Glomerular endothelial cell (primary cell): ENCODE data around the gene KLRK1. TPM values are rescaled to one million over a fixed set of nuclear protein-coding genes. Genes with fewer than 3 reads are reported as not detected.
"Not testable (repeated sequence)": the region's sequence is repeated elsewhere in the genome, so short reads cannot be mapped to it uniquely, and the experiment has no call there.

Source experiments
- DNase-seq: peaks from one replicate; pipeline ENCODE4 v3.0.0-alpha.2; 2011; ENCODE audit warnings: low read depth, low spot score; ENCODE audit errors: extremely low read depth
- total RNA-seq: library from RNA; depleted of rRNA; stranded (reverse); fragments of >200 nt; gene quantifications from 2 replicates; pipeline ENCODE4 v1.2.3, GENCODE V29; 2015

The KLRK1 gene
- not detected in 2 replicates for total RNA-seq

DNA sequence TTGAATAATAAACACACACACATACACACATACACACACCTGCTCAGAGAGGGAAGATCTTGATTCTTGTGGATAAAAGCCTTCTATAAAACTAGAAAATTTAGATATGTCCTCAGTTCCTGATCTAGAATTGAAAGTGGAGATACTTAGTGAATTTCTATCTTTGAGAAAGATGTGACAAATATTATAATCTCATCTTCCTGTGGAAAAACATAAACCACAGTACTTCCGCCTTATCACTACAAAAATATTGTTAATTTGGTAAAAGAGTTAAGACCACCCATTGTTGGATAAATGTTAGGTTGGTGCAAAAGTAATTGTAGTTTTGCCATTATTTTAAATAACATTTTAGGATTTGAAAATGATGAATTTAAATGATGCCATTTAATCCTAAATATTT is at the start of gene KLRK1:
Gene KLRK1 (minus strand): TSS at position 138 of the 400 bp plus-strand sequence. CDS start 1,231 bp downstream, outside the sequence.
- DNase-seq, result no peak

DNA sequence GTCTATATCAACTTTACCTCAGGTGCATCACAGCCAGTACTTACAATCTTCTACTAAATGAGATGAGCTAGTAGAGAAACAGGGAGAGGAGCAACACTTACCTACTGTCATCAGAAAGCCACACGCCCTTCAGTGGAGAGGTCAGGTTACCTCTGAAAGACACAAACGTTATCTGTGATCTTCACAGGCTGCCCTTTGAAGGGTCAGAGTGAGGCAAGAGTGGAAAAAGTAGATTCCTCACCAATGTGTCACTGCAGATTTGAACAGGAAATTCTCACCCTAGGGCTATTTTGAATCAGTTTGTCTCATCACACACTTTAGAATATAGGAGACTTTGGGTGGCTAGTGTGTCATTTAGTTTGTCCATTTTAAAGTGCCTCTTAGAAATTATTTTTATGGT is 47.8 kb upstream of the KLRK1 start:
- DNase-seq, result not testable (repeated sequence)

DNA sequence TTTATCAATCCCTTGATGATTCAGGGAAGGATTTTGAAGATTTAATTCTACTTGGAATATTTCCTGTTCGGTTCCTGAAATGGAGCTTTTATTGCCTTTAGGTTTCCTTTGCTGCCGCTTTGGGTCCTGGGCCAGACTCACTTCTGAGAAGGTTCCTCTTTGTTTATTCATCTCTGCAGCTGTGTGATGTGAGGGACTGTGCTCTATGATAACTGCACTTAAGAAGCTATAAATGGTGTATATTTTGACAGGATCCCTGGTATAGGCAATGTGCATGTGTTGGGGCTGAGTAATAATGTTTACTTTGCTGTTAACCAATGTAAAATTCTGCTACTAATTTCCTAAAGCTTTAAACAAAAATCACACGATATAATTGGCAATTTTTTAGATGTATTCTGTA is 46.0 kb upstream of the KLRK1 start, which contains the start of gene KLRC2:
Gene KLRC2 (minus strand): TSS at position 195 of the 400 bp plus-strand sequence. CDS start 24 bp downstream, at position 171.
- peak; percentile 27 for DNase-seq

DNA sequence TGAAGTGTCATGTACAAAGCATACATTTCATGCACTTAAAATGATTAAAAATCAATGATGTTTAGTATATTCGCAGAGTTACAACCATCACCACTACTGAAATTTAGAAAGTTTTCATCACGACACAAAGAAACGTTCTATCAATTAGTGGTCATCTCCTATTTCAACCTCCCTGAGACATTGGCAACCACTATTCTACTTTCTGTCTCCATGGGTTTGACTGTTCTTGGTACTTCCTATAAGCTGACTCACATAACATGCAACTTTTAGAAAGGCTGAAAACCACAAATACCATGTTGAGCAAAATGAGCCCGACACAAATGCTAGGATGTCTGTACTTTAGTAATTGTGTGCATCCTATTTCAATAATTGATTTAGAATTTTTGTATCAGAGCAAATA is 40.8 kb upstream of the KLRK1 start:
- not testable (repeated sequence) for DNase-seq

DNA sequence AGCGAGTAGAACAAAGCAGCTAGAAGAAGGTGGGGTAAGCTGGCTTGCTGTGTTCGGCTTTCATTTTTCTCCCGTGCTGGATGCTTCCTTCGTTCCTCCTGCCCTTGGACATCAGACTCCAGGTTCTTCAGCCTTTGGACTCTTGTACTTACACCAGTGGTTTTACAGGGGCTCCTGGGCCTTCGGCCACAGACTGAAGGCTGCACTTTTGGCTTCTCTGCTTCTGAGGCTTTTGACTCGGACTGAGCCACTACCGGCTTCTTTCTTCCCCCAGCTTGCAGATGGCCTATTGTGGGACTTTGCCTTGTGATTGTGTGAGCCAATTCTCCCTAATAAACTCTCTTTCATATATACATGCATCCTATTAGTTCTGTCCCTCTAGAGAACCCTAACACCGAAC is 36.1 kb upstream of the KLRK1 start:
- DNase-seq, result not testable (repeated sequence)

DNA sequence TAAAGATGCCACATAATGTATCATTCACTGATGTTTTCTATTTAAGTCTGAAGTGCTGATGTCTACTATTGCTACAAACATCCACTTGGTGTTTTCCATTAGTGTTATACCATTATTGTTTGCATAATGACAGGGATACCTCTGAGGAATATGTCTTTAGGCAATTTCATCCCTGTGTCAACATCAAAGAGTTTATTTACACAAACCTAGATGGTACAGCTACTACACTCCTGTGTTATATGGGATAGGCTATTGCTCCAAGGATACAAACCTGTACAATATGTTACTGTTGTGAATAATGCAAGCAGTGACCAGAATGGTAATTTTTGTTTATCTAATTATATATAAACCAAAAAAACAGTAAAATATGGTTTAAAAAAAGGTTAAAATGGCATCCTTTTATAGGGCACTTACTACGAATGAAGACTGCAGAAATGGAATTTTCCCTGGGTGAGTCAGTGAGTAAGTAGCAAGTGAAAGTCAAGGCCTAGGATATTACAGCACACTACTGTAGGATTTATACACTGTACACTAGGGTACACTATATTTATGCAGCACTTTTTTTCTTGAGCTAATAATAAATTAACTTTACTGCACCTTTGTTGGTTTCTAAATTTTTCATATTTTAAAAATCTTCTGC is 34.5 kb upstream of the KLRK1 start:
- DNase-seq, result not testable (repeated sequence)

DNA sequence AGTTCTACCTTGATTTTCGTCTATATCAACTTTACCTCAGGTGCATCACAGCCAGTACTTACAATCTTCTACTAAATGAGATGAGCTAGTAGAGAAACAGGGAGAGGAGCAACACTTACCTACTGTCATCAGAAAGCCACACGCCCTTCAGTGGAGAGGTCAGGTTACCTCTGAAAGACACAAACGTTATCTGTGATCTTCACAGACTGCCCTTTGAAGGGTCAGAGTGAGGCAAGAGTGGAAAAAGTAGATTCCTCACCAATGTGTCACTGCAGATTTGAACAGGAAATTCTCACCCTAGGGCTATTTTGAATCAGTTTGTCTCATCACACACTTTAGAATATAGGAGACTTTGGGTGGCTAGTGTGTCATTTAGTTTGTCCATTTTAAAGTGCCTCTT is 32.3 kb upstream of the KLRK1 start:
- not testable (repeated sequence) for DNase-seq

DNA sequence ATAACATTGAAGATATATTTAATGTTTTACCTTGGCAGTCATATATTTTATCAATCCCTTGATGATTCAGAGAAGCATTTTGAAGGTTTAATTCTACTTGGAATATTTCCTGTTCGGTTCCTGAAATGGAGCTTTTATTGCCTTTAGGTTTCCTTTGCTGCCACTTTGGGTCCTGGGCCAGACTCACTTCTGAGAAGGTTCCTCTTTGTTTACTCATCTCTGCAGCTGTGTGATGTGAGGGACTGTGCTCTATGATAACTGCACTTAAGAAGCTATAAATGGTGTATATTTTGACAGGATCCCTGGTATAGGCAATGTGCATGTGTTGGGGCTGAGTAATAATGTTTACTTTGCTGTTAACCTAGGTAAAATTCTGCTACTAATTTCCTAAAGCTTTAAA is 30.5 kb upstream of the KLRK1 start, which contains the start of gene KLRC3:
Gene KLRC3 (minus strand): TSS at position 262 of the 400 bp plus-strand sequence. CDS start 45 bp downstream, at position 217.
- not testable (repeated sequence) for DNase-seq

DNA sequence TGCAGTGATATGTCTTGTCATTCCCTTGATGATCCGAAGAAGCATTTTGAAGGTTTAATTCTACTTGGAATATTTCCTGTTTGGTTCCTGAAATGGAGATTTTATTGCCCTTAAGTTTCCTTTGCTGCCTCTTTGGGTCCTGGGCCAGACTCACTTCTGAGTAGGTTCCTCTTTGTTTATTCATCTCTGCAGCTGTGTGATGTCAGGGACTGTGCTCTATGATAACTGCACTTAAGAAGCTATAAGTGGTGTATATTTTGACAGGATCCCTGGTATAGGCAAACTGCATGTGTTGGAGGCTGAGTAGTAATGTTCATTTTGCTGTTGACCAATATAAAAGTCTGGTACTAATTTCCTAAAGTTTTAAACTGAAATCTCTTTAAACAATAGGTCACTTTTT is 19.6 kb upstream of the KLRK1 start, which contains the start of gene KLRC4:
Gene KLRC4 (minus strand): TSS at position 366 of the 400 bp plus-strand sequence. CDS start 182 bp downstream, at position 184.
- DNase-seq, result no peak

DNA sequence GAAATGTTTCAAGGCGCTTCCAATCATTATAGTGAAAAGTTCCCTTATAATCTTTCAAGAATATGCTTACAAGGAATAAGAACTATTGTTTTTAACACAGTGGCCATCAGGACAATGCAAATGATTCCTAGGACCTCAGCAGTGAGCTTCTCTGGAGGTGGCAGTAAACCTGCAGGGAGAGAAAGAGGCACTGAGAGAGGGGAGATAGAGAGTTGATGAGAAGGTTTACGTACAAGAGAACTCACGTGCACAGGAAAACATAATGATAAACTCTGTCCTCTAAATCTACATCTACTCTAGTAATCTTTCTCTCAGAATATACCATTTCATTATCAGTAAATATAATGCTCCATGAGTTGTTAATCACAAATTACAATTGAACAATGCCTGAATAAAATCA is 19.0 kb upstream of the KLRK1 start:
- no peak for DNase-seq

DNA sequence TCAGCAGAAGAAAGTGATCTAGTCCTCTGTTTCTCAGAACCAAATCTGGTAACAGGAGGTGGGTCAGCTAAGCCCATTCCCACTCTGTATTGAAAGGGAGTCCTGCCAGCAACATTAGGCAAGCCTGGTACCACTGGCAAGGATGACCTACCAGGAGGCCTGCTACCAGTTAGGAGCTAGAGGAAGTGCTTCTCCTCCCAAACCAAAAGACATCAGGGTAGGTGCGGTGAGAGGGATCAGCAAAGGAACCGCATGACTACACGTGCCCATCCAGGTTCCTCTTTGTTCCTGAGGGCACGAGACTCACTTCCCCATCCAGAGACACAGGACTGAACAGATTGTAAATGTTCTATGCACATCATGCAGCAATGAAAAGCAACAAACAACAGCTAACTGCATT is 16.9 kb upstream of the KLRK1 start:
- DNase-seq, result no peak

DNA sequence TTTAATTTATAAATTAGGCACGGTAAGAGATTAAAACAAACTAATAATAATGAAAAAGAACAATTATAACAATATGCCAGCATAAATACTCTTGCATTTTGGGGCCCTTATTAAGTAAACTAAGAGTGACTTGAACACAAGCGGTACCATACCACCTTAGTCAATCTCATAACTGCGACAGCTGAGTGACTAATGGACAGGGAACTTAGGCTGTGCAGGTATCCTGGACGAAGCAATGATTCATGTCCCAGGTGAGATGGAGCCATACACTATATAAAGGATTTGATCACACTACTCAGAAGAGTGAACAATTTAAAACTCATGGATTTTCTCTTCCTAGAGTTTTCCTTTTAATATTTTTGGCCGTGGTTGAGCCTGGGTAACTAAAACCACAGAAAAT is 15.5 kb upstream of the KLRK1 start:
- no peak for DNase-seq

DNA sequence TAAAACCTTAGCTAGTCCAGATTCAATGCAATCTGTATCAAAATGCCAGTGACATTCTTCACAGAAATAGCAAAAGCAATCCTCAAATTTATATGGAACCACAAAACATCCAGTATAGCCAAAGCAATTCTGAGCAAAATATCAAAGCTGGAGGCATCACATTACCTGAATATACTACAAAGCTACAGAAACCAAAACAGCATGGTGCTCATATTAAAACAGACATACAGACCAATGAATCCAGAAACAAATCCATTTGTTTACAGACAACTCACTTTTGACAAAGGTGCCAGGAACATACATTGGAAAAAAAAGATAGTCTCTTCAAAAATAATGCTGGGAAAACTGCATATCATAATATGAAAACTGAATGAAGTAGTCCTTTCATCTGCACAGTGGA is 15.0 kb upstream of the KLRK1 start:
- no peak for DNase-seq

DNA sequence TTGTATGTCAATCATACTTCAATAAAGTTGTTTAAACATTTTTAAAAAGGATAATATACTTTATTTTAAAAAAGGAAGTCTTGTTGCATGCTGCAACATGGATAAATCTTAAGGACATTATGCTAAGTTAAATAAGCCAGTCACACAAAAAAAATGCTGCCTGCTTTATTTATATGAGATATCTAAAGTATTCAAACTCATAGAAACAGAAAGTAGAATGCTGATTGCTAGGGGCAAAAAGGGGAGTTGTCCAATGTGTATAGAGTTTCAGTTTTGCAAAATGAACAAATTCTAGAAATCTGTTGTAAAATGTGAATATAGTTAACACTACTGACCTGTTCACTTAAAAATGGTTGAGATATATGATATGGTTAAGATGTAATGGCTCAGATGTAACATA is 11.0 kb upstream of the KLRK1 start:
- no peak for DNase-seq

DNA sequence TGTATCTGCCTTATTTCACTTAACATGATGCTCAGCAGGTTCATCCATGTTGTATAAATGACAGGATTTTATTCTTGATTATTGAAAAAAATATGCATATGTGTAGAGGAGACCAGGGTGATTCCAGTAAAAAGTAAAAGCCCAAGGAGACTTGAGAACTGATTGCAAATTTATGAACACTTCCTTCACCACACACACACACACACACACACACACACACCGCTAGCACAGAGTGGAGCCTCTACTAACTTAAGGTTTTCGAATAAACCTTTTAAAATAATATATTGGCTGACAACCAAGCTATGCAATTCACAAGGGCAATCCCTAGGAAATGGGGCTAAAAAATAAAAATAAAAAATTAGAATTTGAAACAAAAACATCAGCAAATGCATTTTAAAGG is 8.3 kb upstream of the KLRK1 start:
- no peak for DNase-seq

DNA sequence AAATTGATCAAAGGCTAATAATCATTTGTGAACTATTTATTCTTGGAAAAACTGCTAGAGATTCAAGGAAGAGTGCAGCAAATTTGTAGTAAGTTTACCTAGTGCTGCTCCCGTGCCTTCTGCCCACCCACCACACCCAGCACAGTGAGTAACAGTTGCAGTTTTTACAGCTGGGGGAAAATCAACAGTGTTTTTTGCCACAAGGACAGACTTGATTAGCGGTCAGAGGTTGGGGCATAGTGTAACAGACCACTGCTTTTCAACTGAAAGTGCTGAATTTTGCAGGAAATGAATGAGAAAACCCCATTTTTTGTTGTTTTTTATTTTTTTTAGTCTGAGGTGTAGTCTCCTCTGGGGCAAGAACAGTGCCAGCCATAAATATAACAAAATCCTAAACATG is 7.5 kb upstream of the KLRK1 start:
- DNase-seq, result no peak

DNA sequence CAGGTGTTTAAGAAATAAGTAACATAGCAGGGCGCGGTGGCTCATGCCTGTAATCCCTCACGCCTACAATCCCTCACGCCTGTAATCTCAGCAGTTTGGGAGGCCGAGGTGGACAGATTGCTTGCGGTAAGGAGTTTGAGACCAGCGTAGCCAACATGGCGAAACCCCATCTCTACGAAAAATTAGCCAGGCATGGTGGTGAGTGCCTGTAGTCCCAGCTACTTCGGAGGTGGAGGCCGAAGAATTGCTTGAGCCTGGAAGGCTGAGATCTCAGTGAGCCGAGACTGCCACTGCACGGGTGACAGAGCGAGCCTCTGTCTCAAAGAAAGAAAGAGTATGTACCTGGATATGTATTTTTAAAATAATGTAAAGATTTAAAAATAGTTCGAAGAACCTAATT is 6.3 kb upstream of the KLRK1 start:
- not testable (repeated sequence) for DNase-seq

DNA sequence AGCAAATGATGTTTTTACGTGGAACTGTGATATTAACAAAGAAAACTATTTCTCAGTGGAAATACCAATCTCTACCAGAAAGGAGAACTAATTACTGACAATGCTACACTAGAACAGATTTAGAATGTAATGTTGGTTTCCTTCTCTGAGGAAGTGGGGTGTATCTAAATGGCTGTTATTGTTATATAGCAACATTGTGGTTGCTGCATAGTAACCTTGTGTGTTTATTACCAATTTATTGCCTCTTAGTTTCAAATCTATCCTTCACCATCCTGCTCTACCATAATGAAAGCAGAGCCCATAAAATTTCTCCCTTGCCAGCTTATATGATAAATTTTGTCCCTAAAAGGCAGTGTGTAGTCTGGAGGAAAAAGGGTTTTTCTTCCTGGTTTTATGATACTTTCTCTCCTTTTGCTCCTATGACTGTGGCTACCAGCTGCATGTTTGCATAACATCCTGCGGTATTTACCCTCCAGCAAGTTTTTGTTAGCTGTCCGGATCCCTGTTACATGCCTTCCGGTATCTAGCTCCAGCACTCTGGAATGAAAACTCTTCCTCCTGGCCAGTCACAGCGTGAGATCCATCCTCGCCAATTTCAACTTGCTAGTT is 5.7 kb upstream of the KLRK1 start:
- DNase-seq, result no peak

DNA sequence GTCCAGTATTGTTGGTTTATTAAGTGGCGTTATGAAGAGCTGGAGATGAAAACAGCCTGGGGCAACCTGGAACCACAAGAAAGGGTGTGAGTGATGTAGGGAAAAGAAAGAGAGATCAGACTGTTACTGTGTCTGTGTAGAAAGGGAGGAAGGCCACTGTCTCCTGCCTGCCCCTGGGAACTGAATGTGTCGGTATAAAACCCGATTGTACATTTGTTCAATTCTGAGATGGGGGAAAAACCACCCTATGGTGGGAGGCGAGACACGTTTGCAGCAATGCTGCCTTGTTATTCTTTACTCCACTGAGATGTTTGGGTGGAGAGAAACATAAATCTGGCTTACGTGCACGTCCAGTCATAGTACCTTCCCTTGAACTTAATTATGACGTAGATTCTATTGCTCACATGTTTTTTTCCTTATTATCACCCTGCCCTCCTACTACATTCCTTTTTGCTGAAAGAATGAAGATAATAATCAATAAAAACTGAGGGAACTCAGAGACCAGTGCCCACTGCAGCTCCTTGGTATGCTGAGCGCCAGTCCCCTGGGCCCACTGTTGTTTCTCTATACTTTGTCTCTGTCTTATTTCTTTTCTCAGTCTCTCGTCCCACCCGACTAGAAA is 4.8 kb upstream of the KLRK1 start:
- not testable (repeated sequence) for DNase-seq

DNA sequence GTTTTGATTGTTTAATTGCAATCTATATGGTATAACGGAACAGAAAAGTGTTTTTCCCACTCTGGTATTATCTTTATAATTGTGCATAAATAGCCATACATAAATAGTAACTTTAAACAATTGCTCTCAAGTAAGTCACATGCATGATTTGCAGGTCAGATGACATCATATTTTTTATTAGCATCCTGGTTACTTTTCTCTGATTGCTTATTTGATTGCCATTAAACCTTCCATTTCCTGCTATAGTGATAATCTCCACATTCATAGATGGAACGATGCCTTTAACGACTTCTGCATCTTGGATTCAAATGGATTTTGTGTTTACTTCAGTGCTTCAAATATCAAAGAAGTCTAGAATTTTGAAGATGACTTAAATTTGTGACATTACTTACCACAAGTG is 3.5 kb upstream of the KLRK1 start:
- DNase-seq, result no peak

DNA sequence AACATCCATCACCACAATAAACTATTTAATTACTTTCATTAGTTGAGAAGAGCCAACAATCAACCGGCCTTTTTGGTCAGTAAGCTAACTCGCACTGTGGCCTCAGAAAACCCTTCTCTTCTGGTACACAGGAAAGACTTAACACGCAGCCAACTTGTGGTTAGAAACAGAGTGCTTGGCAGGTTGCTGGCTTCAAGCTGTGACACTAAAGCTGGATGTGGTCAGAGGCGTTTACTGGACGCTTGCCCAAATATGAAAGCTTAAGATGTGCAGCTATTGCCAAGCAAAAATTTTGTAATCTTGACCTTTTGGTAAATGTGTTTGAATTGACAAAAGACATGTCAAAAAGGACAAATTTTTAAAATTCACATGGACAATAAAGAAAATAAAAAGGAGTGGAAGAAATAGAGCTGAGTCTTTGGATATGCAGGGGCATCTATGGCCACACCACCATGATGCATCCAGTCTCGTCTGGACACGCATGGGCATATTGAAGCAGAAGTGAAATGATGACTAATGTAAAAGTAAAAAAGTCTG is 2.6 kb upstream of the KLRK1 start:
- no peak for DNase-seq

DNA sequence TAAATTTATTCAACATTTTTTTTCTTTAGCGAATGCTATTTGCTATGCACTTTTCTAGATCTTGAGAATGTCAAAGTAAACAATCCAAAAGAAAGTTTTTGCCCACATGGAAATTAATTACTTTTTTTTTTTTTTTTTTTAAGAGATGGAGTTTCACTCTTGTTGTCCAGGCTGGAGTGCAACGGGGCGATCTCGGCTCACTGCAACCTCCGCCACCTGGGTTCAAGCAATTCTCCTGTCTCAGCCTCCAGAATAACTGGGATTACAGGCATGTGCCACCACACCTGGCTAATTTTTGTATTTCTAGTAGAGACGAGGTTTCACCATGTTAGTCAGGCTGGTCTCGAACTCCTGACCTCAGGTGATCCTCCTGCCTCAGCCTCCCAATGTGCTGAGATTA is 1.1 kb upstream of the KLRK1 start:
- DNase-seq, result not testable (repeated sequence)
